Osteocyte (in vitro differentiated cells): ENCODE measurements around the gene AP1S2. TPM values are rescaled to one million over a fixed set of nuclear protein-coding genes. Genes with fewer than 3 reads are reported as not detected.

Experiments used
- DNase-seq: peaks from one replicate; pipeline ENCODE4 v3.0.0; 2021; ENCODE audit warnings: mixed read lengths; ENCODE audit not compliant: unreplicated experiment; ENCODE audit errors: extremely low spot score
- H3K27ac Mint-ChIP-seq: one replicate; pipeline ENCODE4 v1.8.0; 2021; ENCODE audit warnings: mild to moderate bottlenecking, mixed read lengths; ENCODE audit not compliant: unreplicated experiment
- H3K27me3 Mint-ChIP-seq: one replicate; pipeline ENCODE4 v1.8.0; 2021; ENCODE audit warnings: mixed read lengths; ENCODE audit not compliant: unreplicated experiment
- H3K36me3 Mint-ChIP-seq: one replicate; pipeline ENCODE4 v1.8.0; 2021; ENCODE audit warnings: mixed read lengths; ENCODE audit not compliant: unreplicated experiment
- H3K4me1 Mint-ChIP-seq: one replicate; pipeline ENCODE4 v1.8.0; 2021; ENCODE audit warnings: mixed read lengths; ENCODE audit not compliant: unreplicated experiment
- H3K4me3 Mint-ChIP-seq: one replicate; pipeline ENCODE4 v1.8.0; 2021; ENCODE audit warnings: mild to moderate bottlenecking, moderate library complexity, mixed read lengths; ENCODE audit not compliant: unreplicated experiment
- H3K9me3 Mint-ChIP-seq: one replicate; pipeline ENCODE4 v1.8.0; 2021; ENCODE audit warnings: mixed read lengths; ENCODE audit not compliant: unreplicated experiment
- CTCF ChIP-seq: fragments of 200-600 bp; sonication (generic); IDR thresholded peaks from 2 replicates; pipeline ENCODE4 v1.5.0; 2021; ENCODE audit warnings: antibody characterized with exemption, mild to moderate bottlenecking, moderate library complexity
- total RNA-seq: library from RNA; stranded (reverse); gene quantifications from 2 replicates; pipeline ENCODE4 v1.2.1, GENCODE V29; 2021

Gene AP1S2
- total RNA-seq, 1 donor from 2014 or later: 92.6 TPM

- TF ChIP-seq CTCF: no peak
- DNase-seq: no peak
- Mint-ChIP-seq H3K4me1 (no peaks in the 10 kb centered on the region), H3K27me3 (peaks cover 14% of the 10 kb centered on the region), H3K4me3 (no peak overlapping the region), H3K27ac (no peak overlapping the region), H3K9me3 (peaks cover 14% of the 10 kb centered on the region), H3K36me3 (no peaks in the 10 kb centered on the region)
Observed at GRCh38 chrX:15877380-15877779, 22.8 kb upstream of the AP1S2 start.

GRCh38 chrX:15874672-15875071 is 20.1 kb upstream of the AP1S2 start:
- no peaks in the 10 kb centered on the region for H3K4me1 Mint-ChIP-seq
- no peak overlapping the region for H3K27ac Mint-ChIP-seq
- DNase-seq: no peak
- no peak for TF ChIP-seq CTCF
- H3K9me3 Mint-ChIP-seq: peaks cover 6% of the 10 kb centered on the region
- no peak overlapping the region for H3K4me3 Mint-ChIP-seq
- H3K27me3 Mint-ChIP-seq: peaks cover 32% of the 10 kb centered on the region
- no peaks in the 10 kb centered on the region for H3K36me3 Mint-ChIP-seq

- peaks cover 2% of the 10 kb centered on the region for H3K9me3 Mint-ChIP-seq
- no peak for TF ChIP-seq CTCF
- H3K36me3 Mint-ChIP-seq: no peaks in the 10 kb centered on the region
- H3K27me3 Mint-ChIP-seq: peaks cover 42% of the 10 kb centered on the region
- H3K4me1 Mint-ChIP-seq: no peaks in the 10 kb centered on the region
- no peak overlapping the region for H3K4me3 Mint-ChIP-seq
- no peak overlapping the region for H3K27ac Mint-ChIP-seq
- DNase-seq: no peak
Observed at GRCh38 chrX:15873566-15873965, 19.0 kb upstream of the AP1S2 start.

GRCh38 chrX:15870310-15870709 is 15.7 kb upstream of the AP1S2 start:
- TF ChIP-seq CTCF: no peak
- Mint-ChIP-seq H3K27me3 (peaks cover 44% of the 10 kb centered on the region), H3K4me3 (no peak overlapping the region), H3K9me3 (no peaks in the 10 kb centered on the region), H3K4me1 (no peaks in the 10 kb centered on the region), H3K27ac (no peak overlapping the region), H3K36me3 (no peaks in the 10 kb centered on the region)
- DNase-seq: no peak

- DNase-seq: no peak
- Mint-ChIP-seq H3K36me3 (no peaks in the 10 kb centered on the region), H3K27ac (no peak overlapping the region), H3K4me3 (no peak overlapping the region), H3K4me1 (no peaks in the 10 kb centered on the region), H3K9me3 (no peaks in the 10 kb centered on the region), H3K27me3 (peaks cover 39% of the 10 kb centered on the region)
- TF ChIP-seq CTCF: no peak
Observed at GRCh38 chrX:15869695-15870094, 15.1 kb upstream of the AP1S2 start.
